ENCODE data around the gene ELP5. TPM values are rescaled to one million over a fixed set of nuclear protein-coding genes. Genes with fewer than 3 reads are reported as not detected.
"Not testable (repeated sequence)": the region's sequence is repeated elsewhere in the genome, so short reads cannot be mapped to it uniquely, and the experiment has no call there.

The ELP5 gene
- total RNA-seq, 1 experiment from 2014 or later, result 28.2 TPM

DNA sequence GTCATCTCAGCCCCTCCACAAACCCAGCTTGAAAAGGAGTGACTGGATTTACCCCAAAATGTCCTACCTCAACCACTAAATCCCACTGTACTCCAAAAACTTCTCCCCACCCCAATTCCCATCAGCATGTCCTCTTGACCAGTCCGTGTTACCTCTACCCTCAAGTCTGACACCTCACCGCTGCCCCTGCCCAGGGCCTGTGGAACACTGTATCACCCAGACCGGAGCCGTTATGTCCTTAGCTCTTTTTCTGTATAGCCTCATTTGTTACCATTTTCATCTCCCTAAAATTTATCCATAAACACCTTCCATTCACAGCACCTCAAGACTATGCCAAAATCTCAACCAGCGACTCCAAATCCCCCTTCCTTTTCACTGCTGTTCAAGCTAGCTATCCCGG, 15.2 kb upstream of the ELP5 start:
- DNase-seq (ENCODE audit: low read depth), result no peak

DNA sequence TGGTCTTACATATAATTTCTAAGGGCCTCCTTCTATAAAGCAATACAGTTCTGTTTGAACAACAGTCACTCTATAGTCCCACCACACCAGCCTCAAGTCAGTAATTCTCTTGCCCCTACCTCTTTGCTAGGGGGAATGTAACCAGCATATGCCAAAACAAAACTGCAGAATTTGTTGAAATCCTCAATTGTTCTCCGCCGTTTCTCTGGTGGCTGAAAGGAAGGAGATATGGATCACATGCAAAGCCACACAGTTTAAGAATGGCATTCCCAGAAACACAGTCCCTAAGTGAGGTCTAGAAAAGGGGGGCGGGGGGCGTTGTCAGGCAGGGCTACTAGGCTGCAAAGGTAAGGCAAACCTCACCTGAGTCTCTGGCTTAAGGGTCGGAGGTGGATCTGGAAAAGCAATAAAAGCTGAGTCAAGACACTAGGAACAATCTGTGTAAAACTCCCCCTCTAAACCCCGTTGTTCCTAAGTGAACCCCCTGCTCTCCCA, 14.7 kb upstream of the ELP5 start:
- no peak for DNase-seq (ENCODE audit: low read depth)

DNA sequence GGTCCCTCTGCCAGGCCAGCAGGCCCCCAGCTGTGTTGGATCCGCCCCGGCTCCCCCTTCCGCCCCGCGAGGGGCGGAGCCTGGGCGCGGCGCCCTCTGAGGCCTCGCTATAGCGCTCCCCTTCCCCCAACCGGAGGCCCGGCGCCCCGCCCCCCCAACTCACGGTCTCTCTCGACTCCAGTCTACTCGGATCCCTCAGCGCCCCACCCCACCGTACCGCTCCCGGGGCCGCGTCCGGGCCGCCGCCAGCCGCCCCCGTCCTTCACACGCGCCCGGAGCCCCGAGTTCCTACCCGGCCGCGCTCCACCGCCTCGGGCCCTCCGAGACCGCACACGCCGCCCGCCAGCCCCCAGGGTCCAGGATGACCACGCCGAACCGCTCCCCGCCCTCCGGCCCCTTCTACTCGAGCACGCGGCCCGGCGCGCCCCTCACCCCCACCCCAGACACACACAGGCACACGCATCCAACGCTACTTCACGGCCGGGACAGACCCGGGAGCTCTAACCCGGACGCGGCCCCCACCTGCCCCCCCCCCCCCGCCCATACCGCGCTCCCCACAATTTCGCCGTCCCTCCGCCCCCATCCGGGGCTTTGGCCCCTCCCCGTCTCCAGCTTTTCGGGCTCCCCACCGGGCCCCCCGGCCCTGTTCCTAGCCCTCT, 14.1 kb upstream of the ELP5 start:
- peak; percentile 66 for DNase-seq (ENCODE audit: low read depth)

DNA sequence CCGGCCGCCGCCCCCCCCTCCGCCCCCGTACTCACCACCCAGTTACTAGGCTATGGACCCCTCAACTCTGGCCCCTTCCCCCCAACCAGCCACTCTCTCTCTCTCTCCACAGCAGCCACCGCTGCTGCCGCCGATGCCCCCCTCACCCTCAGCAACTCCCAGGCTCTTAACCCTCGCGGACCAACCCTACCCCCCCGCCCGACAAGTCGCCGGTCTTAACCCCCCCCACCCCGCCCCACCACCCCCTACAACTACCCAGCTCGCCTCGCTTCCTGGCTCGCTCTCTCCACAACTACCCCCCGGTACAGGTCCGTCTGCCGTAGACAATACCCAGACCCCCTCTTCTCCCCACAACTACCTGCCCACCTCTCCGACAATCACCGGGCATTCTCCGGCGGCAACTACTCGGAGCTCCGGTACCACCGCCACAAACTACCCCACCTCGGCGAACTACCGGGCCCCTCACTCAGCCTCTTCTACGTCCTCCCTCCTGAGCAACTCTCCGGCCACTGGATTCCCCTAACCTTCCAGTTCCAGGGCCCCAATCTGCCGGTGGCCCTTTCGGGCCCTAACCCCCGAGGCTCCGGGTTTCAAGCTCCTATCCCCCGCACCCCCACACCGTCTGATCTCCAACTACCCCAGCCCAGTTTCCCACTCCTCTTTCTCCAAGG, 13.5 kb upstream of the ELP5 start:
- DNase-seq (ENCODE audit: low read depth), result no peak

DNA sequence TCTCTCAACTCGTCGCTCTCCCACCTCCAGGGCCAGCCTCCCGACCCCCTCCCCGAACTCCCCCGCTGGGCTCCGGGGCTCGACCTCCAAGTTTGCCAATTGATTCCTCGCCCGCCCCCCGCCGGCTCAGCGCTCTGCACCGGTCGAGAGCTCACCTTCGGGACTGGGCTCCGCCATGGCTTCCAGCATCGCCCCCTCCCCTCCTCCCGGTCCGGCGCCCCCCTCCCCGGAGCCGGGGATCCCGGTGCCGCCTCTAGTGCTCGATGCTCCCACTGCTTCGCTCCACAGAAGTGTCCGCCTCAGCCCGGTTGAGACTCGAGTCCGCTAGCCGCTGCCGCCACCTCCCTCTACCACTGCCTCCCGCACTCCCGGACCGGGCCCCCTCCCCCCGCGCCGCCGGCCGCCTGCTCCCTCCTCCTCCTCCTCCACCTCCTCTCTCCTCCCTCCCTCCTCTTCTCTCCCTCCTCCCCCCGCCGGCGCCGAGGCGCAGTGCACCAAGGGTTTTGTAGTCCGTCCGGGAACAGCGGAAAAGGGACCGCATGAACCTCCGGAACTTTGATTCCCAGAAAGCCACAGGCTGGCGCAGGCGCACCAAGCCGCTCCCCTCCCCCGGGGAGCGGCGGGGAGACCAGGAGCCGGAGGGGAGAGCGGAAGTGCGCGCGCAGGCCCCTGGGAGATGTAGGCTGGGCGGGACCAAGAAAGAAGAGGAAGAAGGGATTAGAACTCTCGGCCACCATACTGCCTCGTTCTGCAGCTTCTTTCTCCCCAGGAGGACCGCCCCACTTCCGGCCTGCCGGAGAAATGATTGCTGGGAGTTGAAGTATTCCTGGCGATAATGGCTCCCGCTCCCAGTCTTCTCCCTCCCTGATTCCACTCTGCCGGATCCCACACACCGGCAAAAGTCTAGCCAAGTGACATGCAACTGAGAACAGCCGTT, 12.7 kb upstream of the ELP5 start, which contains the start of gene PHF23:
PHF23 (minus strand) TSS at position 367 of the 937 bp plus-strand sequence; CDS start at position 189, 178 bp downstream.
- peak; percentile 98 for DNase-seq (ENCODE audit: low read depth)

DNA sequence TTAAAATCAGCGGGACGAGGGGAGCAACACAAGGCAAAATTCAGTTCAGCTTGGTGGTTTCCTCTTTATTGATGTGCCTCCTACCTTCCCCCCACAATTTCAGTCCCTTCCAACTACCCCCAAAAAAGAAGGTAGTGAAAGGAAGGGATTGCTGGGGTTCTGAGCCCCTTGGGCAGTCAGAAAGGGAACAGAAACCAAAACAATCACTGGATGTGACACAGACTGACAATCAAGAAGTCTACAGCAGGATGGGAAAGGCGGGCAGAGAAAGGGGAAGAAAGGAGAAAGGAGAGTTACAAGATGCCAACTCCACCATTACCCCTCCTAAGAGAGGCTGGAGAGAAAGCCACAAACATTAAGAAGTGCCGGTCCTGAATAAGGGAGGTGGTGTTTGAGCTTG, 11.6 kb upstream of the ELP5 start:
- no peak for DNase-seq (ENCODE audit: low read depth)

DNA sequence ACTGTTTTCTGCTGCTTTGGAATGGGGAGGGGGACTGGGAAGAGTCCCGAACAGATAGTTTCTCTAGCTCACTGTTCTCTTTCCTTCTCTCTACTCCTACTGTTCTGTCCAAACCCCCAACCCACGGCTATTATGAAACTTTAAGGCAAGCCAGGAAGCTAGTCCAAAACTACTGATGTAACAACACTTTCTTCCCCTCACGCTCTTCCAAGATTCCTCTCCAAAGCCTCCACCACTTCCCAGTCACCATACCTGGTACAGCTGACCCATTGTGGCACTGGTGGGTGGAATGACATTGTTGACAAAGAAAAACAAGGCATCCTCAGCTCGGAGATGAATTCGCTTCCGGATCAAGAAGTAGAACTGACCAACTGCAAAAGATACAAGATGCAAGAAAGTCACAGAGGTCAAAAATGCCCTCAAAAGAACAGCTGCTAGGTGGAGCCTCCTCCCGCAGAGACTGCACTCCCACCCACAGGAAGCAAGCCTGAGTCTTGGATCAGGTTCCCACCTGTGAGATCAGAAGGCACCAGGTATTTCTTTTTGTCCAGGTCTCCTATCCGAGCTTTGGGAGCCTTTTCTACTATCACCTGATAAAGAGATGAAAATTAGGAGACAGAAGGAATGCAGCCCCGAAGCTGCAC, 10.8 kb upstream of the ELP5 start:
- DNase-seq (ENCODE audit: low read depth), result no peak

DNA sequence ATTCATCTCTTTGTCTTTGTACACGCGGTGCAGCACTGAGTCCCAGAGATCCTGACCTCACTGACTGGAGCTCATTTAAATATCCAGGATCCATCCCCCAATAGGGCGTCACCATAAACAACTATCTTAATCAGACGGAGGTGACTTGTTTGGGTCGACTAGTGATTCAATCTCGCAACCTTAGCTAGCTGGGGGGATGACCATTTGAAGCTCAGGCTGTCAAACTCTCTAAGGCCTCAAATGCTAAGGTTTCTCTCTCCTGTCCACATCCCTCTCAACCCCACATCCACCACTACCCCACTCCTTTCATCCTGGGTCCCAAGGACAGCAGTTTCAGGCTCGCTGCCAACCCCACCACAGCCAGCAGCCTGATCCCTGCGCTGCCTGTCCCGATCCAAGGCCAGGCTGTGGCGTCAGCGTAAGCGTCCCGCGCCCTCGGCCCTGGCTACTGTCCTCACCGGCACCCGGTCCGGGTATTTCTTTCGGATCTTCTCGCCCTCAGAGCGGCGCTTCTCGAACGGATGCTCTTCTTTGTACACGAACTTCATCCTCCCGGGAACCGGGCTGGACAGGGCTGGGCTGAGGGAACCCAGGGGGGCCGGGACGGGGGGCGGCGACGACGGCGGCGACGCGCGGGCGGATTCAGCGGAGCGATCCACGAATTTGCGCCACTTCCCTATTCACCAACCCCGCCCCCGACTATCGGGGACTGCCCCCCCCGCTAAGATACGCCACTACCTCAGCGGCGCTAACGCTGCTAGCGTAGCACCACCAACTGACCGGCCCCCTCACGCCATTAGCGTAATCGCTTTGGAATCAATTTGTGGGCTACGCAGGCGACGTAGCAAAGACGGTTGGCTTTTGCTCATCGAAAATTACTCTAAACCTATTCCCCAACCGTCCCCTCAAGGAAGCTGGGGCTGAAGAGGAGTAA, 10.0 kb upstream of the ELP5 start, which contains the start of gene GABARAP:
GABARAP (minus strand) TSS at position 667 of the 934 bp plus-strand sequence; CDS start at position 548, 119 bp downstream.
- DNase-seq (ENCODE audit: low read depth), result peak; percentile 87

DNA sequence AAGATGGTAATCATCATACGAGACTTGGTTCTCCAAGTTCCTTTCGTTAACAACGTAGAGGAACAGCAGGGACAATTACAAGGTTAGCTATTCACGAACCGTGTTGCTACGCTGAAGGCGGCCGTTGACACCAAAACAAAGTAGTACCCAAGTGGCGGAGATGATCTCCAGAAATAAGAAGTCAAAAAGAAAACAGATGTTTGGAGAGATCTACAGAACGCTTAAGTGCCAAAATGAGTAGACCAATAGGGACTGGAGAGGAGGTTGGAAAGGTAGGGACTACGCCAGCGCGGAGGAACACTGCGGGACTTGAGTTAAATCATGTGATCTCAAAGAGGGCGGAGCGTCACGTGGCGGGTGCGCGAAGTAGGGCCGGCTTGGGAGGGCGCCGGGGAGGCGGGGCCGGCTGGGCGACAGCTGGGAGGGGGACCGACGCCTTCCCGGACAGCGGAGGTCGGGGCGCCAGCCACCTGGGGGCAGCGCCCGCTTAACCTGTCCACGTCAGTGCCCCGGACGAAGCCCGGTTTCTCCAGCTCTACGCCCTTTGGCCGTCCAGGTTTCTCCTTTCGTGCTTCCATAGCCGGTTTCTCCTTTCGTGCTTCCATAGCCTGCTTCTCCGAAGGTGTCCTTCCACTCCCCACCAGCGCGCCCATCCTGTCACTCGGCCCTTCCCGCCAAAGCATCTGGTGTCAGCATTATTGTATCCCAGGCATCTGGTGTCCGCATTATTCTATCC, 9.1 kb upstream of the ELP5 start:
- peak; percentile 92 for DNase-seq (ENCODE audit: low read depth)

DNA sequence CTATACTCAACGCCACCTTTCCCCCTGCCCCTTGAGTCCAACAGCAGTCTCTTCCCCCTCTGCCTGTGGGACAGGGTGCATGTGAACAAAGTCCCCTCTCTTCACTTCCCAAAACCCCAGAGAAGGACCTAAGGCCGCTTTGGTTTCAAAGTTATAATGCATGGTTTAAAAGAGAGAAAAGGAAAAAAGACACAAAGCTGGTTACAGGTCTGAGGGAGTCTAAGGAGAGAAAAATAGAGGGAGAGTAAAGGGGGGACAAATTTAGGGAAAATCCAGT, 8.6 kb upstream of the ELP5 start:
- no peak for DNase-seq (ENCODE audit: low read depth)

DNA sequence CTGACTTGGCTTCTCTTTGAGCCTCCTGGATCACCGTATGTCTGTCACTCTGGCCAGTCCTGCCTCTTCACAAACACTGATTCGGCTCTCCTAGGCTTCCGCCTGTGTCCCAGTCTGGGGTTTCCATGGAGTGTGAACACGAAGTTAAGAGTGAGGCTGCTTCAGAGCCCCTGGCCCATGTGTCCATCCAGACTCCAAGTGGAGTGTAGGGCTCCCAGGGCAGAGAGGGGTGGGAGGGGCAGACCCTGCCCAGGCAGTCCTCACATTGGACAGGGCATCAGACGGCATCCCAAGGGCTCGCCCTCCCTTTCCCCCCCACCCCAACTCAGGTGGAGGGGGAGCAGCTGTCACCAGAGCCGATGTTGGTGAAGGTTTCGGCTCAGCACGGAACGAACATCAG, 8.2 kb upstream of the ELP5 start:
- not testable (repeated sequence) for DNase-seq (ENCODE audit: low read depth)

DNA sequence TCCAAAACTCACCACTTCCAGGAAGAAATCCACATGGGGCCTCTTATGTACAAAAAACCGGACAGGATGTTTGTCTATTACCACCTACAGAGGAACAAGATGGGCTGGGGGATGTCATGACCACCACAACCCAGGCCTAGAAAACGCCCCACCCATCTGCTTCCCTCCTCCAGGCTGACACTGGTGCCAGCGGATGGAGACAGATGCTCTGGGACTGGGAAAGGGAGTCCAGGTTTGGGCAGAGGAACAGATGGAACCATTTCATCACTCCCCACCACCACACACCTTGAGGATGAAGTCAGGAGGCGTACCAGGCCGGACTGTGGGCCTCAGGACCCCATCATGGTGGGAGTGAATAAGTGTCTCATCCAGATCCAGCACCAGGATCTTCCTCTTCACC, 5.2 kb upstream of the ELP5 start:
- no peak for DNase-seq (ENCODE audit: low read depth)

DNA sequence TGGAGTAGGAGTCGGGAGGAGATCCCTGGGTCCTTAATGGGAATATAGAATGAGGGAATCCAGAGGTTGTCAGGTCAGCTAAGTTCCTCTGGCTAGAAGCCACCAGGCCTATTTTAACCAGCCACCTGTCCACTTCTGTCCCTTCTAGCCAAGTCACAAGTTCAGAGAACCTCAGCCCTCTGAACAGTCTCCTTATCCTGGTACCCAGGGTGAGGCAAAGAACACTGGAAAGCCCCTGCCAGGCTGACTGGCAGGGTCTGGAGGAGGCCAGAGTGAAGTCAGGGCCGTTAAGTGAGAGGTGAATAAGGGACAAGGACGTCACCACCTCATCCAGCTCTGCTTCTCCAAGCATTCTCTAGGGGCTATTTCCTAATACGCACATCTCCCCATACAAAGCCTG, 3.2 kb upstream of the ELP5 start:
- DNase-seq (ENCODE audit: low read depth), result no peak

DNA sequence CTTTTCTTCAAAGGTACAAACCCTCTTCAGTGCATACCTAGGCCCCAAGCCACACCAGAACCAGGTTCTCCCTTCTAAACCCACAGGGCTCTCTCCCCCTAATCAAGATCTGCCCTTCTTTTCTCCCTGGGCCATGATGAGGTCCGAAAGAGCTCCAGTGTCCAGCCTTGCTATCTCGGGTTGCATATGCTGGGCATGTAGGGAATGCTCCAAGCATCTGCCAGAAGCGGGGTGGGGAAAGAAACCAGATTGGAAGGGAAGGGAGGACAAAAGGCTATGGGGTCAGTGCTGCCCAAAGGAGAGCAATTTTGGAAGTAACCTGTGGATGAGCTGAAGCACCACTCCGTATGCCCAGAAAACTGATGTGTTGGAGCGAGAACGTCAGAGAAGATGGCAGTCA, 2.8 kb upstream of the ELP5 start:
- no peak for DNase-seq (ENCODE audit: low read depth)

DNA sequence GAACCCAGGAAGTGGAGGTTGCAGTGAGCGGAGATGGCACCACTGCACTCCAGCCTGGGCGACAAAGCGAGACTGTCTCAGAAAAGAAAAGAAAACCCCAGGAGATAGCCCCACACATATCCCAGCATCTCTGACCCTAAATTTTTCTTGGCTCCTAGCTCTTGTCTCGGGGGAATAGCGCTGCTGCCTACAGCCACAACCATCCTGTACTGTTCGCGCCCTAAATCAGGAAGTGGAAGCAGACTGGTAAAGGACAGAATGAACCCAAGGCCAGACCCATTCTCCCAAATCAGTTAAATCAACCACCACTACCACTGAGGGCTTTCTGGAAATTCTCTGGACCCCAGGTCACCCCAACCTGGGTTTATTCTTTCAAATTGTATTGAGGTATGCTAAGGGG, 2.2 kb upstream of the ELP5 start:
- no peak for DNase-seq (ENCODE audit: low read depth)

DNA sequence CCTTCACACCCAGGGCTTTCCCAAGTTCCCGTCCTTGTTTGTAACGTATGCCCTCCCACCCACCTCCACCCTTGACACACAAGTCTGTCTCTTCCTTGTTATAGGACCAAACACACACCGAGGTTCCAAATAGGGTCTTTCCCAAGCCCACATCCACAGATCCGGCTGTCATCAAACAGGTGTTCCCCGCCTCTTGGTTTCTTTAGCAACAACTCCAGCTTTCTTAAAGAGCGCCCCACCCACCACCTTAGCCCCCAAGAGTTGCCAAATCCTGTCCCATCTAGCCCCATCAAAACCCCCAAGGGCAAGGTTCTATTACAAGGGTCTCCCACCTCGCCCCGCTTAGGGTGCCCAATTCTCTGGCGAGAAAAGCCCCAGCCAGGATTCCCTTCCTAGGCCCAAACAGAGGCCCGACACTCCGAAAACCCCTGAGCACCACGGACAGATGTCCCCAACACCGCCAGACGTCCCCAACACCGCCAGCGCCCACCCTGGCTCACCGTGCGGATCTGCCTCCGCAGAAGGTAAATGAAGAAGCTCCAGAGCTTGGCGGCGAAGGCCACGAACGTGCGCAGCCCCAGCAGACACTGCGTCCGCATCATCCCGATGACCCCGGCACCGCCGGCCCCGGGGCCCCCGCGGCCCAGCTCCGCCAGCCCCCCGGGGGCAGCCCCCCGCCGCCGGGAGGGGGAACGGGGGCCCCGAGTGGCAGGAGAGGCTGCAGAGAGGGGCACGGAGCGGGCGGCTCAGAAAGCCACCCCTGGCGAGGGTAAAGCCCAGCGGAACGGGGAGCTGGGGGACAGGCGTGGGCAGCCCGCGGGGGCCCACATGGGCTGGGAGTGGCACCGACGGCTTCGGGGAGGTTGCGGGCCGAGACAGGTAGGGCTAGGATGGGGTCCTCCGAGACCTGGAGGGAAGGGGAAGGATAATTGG, 1.1 kb upstream of the ELP5 start:
- no peak for DNase-seq (ENCODE audit: low read depth)

DNA sequence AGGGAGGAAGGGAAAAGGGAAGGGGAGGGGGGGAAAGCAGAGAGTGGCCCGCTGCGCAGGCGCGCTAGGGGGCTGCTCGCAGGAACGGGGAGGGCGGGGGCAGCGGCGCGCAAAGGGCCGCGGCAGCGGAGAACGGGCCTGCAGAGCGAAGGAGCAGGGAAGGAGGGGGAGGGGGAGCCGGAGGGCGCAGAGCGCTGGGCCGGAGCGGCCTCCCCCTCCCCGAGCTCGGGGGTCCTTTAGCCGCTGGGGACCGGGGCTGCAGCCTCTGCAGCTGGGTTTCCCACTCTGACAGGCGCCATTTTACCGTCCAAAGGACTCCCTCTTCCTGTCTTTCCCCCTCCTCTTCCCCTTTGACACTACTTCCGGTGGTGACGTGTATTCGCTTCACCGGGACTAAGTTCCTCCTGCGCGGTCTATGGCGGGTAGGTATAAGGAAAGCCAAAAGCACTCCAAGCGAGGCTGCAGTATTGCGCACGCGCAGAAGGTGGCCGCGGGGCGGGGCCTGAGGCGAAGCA, 297 bp upstream of the ELP5 start, which contains the start of gene CTDNEP1:
CTDNEP1 (minus strand) TSS at position 74 of the 515 bp plus-strand sequence. CDS start 438 bp downstream, outside the sequence.
- peak; percentile 98 for DNase-seq (ENCODE audit: low read depth)

DNA sequence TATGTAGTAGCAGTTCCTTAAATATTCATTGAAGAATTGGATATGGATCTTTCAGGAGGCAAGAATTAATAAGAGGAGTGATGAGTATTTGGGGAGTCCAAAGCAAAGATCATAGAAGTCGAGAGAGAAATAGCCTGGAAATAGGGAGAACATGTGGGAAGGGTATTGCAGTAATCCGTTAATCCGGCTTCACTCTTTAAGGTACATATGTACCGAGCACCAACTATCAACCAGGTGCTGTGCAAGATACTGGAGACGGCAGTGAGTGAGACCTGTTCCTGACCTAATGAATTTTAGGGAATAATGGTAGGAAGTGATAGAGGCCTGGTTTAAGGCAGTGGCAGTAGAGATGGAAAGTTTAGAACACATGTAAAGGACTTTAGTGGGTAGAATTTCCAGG, 1.1 kb downstream of the ELP5 start:
- DNase-seq (ENCODE audit: low read depth), result no peak

DNA sequence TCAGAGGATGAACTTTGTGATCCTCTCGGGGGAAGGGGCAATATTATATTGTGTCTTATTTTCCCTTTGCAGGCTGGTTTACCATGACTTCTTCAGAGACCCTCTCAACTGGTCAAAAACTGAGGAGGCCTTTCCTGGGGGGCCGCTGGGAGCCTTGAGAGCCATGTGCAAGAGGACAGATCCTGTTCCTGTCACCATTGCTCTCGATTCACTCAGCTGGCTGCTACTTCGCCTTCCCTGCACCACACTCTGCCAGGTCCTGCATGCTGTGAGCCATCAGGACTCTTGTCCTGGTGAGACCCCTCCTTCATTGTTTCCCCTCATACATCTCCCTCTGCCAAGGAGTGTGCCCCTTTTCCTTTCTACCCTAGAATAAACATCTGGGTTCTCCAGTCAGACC, 2.5 kb downstream of the ELP5 start:
- DNase-seq (ENCODE audit: low read depth), result no peak

Data from RPMI7951 (cell line).